ENCODE measurements around the gene ZBTB21. TPM values are rescaled to one million over a fixed set of nuclear protein-coding genes. Genes with fewer than 3 reads are reported as not detected.

The ZBTB21 gene
- total and polyA plus RNA-seq, 9 of the 15 experiments (the other 6 are each of a cell fraction or from before 2014, with no cell fraction given) = 2.2 to 15.2 (median 8.7) TPM

DNA sequence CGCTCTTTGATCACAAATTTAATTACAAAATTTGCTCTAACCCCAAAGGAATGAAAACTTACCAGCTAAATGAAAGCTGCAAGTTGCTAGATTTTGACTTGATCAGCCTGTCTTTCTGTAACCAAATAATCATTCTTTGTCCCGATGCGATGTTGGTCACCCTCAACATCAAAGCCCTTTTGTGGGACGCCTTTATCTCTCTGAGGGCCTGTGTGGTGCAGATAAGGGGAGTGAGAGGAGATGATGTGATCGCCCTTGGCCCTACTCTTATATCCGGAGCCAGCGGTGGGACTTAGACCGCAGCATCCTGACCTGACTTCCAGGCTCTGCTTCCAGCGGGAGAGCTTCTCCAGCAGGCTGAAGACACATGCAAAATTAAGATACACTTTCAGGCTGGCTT, 41.6 kb upstream of the ZBTB21 start (continued):
- TF ChIP-seq, protein P1, sequence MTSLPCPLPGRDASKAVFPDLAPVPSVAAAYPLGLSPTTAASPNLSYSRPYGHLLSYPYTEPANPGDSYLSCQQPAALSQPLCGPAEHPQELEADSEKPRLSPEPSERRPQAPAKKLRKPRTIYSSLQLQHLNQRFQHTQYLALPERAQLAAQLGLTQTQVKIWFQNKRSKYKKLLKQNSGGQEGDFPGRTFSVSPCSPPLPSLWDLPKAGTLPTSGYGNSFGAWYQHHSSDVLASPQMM (CRISPR knock-in tag; IDR thresholded peaks at IDR 0.05) = no peak
- TF ChIP-seq FOXP1 (CRISPR knock-in tag; IDR thresholded peaks at IDR 0.05) (no peak), DNMT1 (IDR thresholded peaks at IDR 0.05) (no peak), ZNF217 (CRISPR knock-in tag; IDR thresholded peaks at IDR 0.05) (no peak), NFYB (IDR thresholded peaks at IDR 0.05; ENCODE audit: extremely low read depth, insufficient read length) (no peak), ESRRB (CRISPR knock-in tag; IDR thresholded peaks at IDR 0.05; ENCODE audit: borderline replicate concordance) (no peak), PRPF4 (IDR thresholded peaks at IDR 0.05; ENCODE audit: insufficient read depth, low read depth, low read length, poor library complexity, severe bottlenecking) (no peak), NCOR1 (IDR thresholded peaks at IDR 0.05) (peak; percentile 68), ZNF197 (CRISPR knock-in tag; IDR thresholded peaks at IDR 0.05; ENCODE audit: low read depth) (peak; percentile 75; the same call in 1 of the 2 replicates), ZNF696 (CRISPR knock-in tag; conservative IDR thresholded peaks at IDR 0.05) (no peak), DPF2 (IDR thresholded peaks at IDR 0.05) (peak; percentile 89), ZNF75A (CRISPR knock-in tag; IDR thresholded peaks at IDR 0.05) (no peak), HDAC8 (tag; IDR thresholded peaks at IDR 0.05) (no peak), RFX7 (CRISPR knock-in tag; IDR thresholded peaks at IDR 0.05) (no peak), GATAD2B (IDR thresholded peaks at IDR 0.05; ENCODE audit: borderline replicate concordance) (no peak), KAT8 (IDR thresholded peaks at IDR 0.05; ENCODE audit: low read depth) (no peak), BRD9 (IDR thresholded peaks at IDR 0.05; ENCODE audit: low read depth, partially characterized antibody) (no peak), SRF (CRISPR knock-in tag; IDR thresholded peaks at IDR 0.05) (no peak)
- TF ChIP-seq, protein P2, sequence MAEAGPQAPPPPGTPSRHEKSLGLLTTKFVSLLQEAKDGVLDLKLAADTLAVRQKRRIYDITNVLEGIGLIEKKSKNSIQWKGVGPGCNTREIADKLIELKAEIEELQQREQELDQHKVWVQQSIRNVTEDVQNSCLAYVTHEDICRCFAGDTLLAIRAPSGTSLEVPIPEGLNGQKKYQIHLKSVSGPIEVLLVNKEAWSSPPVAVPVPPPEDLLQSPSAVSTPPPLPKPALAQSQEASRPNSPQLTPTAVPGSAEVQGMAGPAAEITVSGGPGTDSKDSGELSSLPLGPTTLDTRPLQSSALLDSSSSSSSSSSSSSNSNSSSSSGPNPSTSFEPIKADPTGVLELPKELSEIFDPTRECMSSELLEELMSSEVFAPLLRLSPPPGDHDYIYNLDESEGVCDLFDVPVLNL (CRISPR knock-in tag; IDR thresholded peaks at IDR 0.05; ENCODE audit: low read depth) = no peak
- TF ChIP-seq, protein P3, sequence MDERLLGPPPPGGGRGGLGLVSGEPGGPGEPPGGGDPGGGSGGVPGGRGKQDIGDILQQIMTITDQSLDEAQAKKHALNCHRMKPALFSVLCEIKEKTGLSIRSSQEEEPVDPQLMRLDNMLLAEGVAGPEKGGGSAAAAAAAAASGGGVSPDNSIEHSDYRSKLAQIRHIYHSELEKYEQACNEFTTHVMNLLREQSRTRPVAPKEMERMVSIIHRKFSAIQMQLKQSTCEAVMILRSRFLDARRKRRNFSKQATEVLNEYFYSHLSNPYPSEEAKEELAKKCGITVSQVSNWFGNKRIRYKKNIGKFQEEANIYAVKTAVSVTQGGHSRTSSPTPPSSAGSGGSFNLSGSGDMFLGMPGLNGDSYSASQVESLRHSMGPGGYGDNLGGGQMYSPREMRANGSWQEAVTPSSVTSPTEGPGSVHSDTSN (CRISPR knock-in tag; IDR thresholded peaks at IDR 0.05; ENCODE audit: low read depth) = no peak
- TF ChIP-seq, protein P3 (tag; conservative IDR thresholded peaks at IDR 0.05; ENCODE audit: low read depth) = no peak
- TF ChIP-seq, protein P4, sequence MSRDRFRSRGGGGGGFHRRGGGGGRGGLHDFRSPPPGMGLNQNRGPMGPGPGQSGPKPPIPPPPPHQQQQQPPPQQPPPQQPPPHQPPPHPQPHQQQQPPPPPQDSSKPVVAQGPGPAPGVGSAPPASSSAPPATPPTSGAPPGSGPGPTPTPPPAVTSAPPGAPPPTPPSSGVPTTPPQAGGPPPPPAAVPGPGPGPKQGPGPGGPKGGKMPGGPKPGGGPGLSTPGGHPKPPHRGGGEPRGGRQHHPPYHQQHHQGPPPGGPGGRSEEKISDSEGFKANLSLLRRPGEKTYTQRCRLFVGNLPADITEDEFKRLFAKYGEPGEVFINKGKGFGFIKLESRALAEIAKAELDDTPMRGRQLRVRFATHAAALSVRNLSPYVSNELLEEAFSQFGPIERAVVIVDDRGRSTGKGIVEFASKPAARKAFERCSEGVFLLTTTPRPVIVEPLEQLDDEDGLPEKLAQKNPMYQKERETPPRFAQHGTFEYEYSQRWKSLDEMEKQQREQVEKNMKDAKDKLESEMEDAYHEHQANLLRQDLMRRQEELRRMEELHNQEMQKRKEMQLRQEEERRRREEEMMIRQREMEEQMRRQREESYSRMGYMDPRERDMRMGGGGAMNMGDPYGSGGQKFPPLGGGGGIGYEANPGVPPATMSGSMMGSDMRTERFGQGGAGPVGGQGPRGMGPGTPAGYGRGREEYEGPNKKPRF (IDR thresholded peaks at IDR 0.05; ENCODE audit: low read depth, low read length) = no peak
- TF ChIP-seq, protein P5, sequence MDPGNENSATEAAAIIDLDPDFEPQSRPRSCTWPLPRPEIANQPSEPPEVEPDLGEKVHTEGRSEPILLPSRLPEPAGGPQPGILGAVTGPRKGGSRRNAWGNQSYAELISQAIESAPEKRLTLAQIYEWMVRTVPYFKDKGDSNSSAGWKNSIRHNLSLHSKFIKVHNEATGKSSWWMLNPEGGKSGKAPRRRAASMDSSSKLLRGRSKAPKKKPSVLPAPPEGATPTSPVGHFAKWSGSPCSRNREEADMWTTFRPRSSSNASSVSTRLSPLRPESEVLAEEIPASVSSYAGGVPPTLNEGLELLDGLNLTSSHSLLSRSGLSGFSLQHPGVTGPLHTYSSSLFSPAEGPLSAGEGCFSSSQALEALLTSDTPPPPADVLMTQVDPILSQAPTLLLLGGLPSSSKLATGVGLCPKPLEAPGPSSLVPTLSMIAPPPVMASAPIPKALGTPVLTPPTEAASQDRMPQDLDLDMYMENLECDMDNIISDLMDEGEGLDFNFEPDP (CRISPR knock-in tag; IDR thresholded peaks at IDR 0.05) = no peak

Data from K562 (cell line).